CD4-positive, alpha-beta T cell (primary cell): Measurements from ENCODE around the gene TMEM44. TPM values are rescaled to one million over a fixed set of nuclear protein-coding genes. Genes with fewer than 3 reads are reported as not detected.
A peak's percentile ranks its signal among the peaks of the same experiment; 100 is the strongest.

Experiments used
- ATAC-seq: fragments of 200-7000 bp; cut with Tn5 transposase; one replicate; pipeline ENCODE4 v1.10.0; 2022; ENCODE audit warnings: mild to moderate bottlenecking; ENCODE audit not compliant: poor library complexity
- CTCF ChIA-PET: fragments of 350-600 bp; sonication (Branson Sonifier 250); formaldehyde crosslinking; loops from one replicate; lab custom pipeline; 2021; ENCODE audit warnings: antibody characterized with exemption, inconsistent platforms; lab: Charles Lee
- POLR2A ChIA-PET: fragments of 350-600 bp; sonication (Branson Sonifier 250); formaldehyde crosslinking; loops from one replicate; lab custom pipeline; 2021; ENCODE audit warnings: antibody characterized with exemption, inconsistent platforms; lab: Charles Lee
- DNase-seq, 14 experiments: peaks; one replicate each; pipeline ENCODE4 v3.0.0-alpha.2; 2013 to 2020; ENCODE audit warnings: mixed read lengths in 2 of 14
- H3K27ac ChIP-seq, 2 donors: one replicate each; pipeline versions ENCODE4 v1.5.1 to v1.7.0; 2013; ENCODE audit warnings: low read length in 2 of 2, low read depth in 1 of 2, mild to moderate bottlenecking in 1 of 2
- H3K27me3 ChIP-seq, 2 experiments: 1 replicate in 1 of 2; 2 replicates in 1 of 2; pipeline versions ENCODE4 v1.6.1 to v1.7.0; 2013; ENCODE audit warnings: low read length in 2 of 2, control low read depth in 1 of 2, mild to moderate bottlenecking in 1 of 2, moderate library complexity in 1 of 2; ENCODE audit not compliant: insufficient read depth in 2 of 2, control insufficient read depth in 1 of 2
- H3K36me3 ChIP-seq: one replicate; pipeline ENCODE4 v1.6.1; 2013; ENCODE audit warnings: low read length, control low read depth; ENCODE audit not compliant: insufficient read depth
- H3K4me1 ChIP-seq: one replicate; pipeline ENCODE4 v1.6.1; 2013; ENCODE audit warnings: low read length, control low read depth; ENCODE audit not compliant: insufficient read depth
- H3K4me3 ChIP-seq: one replicate; pipeline ENCODE4 v1.5.1; 2013; ENCODE audit warnings: mild to moderate bottlenecking, low read length, moderate library complexity
- H3K9me3 ChIP-seq, 2 experiments: 1 replicate in 1 of 2; 2 replicates in 1 of 2; pipeline versions ENCODE4 v1.6.1 to v1.7.0; 2013; ENCODE audit warnings: low read length in 2 of 2, mild to moderate bottlenecking in 2 of 2, control low read depth in 1 of 2, moderate library complexity in 1 of 2; ENCODE audit not compliant: control insufficient read depth in 1 of 2, insufficient read depth in 1 of 2
- H3K27ac Mint-ChIP-seq: one replicate; pipeline ENCODE4 v1.8.0; 2020; ENCODE audit warnings: mixed read lengths
- H3K27me3 Mint-ChIP-seq: one replicate; pipeline ENCODE4 v1.8.0; 2021; ENCODE audit warnings: mixed read lengths
- H3K36me3 Mint-ChIP-seq: one replicate; pipeline ENCODE4 v1.8.0; 2021; ENCODE audit warnings: low read depth, mixed read lengths
- H3K4me1 Mint-ChIP-seq: one replicate; pipeline ENCODE4 v1.8.0; 2021; ENCODE audit warnings: low read depth, mixed read lengths
- H3K4me3 Mint-ChIP-seq: one replicate; pipeline ENCODE4 v1.8.0; 2020; ENCODE audit warnings: mild to moderate bottlenecking, mixed read lengths
- H3K9me3 Mint-ChIP-seq: one replicate; pipeline ENCODE4 v1.8.0; 2020; ENCODE audit warnings: mixed read lengths
- intact Hi-C, 2 experiments: fragments of 100-400 bp; cut with DNase I in 1 of 2; cut with micrococcal nuclease in 1 of 2; formaldehyde crosslinking; loops; one replicate each; pipeline versions ENCODE4 v1.15.1 to v1.9.0; 2023 to 2025; cut with DNase I, micrococcal nuclease
- total RNA-seq, 174 experiments: library from RNA in 2 of 174; stranded (reverse) in 2 of 174; gene quantifications; one replicate each; pipeline ENCODE4 v1.2.3 and lab custom pipeline; 2021 to 2026
- TF ChIP-seq, protein P1 (sequence below): fragments of 200-600 bp; IDR thresholded peaks from one replicate; pipeline ENCODE4 v1.8.0; 2022; ENCODE audit warnings: antibody characterized with exemption, mild to moderate bottlenecking

Gene TMEM44
- total RNA-seq, 2 experiments from 2014 or later, result 0.98 to 1.1 TPM

DNA sequence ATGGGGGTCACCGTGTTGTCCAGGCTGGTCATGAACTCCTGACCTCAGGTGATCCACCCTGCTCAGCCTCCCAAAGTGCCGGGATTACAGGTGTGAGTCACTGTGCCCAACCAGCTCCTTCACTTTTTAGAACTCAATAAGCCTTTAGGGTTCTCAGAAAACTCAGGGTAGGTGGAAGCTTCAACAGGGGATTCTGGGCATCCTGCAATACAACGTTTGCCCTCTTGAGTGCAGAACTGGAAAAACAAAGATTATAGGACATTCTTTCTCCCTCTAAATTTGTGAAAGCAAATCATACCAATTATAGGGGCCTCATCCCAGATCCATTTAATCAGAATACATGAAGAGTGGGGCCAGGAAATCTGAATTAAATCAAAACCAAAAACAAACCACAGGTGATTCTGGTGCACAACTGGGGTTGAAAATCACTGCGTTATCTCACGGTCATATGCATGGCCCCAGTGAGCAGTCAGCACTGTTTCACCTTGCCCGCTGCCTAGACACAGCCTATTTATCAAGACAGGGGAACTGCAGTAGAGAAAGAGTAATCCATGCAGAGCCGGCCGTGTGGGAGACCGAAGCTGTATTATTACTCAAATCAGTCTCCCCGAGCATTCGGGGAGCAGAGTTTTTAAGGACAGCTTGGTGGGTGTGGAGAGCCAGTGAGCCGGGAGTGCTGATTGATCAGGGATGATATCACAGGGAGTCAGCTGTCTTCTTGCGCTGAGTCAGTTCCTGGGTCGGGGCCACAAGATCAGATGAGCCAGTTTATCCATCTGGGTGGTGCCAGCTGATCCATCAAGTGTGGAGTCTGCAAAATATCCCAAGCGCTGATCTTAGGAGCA is 58.4 kb downstream of the TMEM44 start:
- Mint-ChIP-seq H3K27me3 (peaks cover 34% of the 10 kb centered on the region), H3K9me3 (no peaks in the 10 kb centered on the region), H3K27ac (no peak overlapping the region), H3K36me3 (no peaks in the 10 kb centered on the region), H3K4me3 (no peak overlapping the region), H3K4me1 (no peaks in the 10 kb centered on the region)
- Histone ChIP-seq H3K36me3 (no peaks in the 10 kb centered on the region), H3K27me3 (peaks cover 0 to 10% of the 10 kb centered on the region in 2 experiments), H3K4me1 (no peaks in the 10 kb centered on the region), H3K27ac (no peak overlapping the region), H3K9me3 (no peaks in the 10 kb centered on the region), H3K4me3 (no peak overlapping the region)
- no peak for ATAC-seq
- intact Hi-C loops, result loop anchor here in 1 of 2 experiments (1.0 kb wide), 1 partner anchor 103 kb away; no protein-coding TSS in a partner anchor
- CTCF ChIA-PET, result interaction anchor here (0.6 to 1.9 kb wide), 2 partner anchors 103 to 820 kb away, joined by 3 to 13 read pairs; no protein-coding TSS in a partner anchor
- TF ChIP-seq, protein P1, sequence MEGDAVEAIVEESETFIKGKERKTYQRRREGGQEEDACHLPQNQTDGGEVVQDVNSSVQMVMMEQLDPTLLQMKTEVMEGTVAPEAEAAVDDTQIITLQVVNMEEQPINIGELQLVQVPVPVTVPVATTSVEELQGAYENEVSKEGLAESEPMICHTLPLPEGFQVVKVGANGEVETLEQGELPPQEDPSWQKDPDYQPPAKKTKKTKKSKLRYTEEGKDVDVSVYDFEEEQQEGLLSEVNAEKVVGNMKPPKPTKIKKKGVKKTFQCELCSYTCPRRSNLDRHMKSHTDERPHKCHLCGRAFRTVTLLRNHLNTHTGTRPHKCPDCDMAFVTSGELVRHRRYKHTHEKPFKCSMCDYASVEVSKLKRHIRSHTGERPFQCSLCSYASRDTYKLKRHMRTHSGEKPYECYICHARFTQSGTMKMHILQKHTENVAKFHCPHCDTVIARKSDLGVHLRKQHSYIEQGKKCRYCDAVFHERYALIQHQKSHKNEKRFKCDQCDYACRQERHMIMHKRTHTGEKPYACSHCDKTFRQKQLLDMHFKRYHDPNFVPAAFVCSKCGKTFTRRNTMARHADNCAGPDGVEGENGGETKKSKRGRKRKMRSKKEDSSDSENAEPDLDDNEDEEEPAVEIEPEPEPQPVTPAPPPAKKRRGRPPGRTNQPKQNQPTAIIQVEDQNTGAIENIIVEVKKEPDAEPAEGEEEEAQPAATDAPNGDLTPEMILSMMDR, result no peak
- no peak for DNase-seq
- POLR2A ChIA-PET, result interaction anchor here (1.4 kb wide), 1 partner anchor 9 kb away, joined by 3 read pairs; no protein-coding TSS in a partner anchor

DNA sequence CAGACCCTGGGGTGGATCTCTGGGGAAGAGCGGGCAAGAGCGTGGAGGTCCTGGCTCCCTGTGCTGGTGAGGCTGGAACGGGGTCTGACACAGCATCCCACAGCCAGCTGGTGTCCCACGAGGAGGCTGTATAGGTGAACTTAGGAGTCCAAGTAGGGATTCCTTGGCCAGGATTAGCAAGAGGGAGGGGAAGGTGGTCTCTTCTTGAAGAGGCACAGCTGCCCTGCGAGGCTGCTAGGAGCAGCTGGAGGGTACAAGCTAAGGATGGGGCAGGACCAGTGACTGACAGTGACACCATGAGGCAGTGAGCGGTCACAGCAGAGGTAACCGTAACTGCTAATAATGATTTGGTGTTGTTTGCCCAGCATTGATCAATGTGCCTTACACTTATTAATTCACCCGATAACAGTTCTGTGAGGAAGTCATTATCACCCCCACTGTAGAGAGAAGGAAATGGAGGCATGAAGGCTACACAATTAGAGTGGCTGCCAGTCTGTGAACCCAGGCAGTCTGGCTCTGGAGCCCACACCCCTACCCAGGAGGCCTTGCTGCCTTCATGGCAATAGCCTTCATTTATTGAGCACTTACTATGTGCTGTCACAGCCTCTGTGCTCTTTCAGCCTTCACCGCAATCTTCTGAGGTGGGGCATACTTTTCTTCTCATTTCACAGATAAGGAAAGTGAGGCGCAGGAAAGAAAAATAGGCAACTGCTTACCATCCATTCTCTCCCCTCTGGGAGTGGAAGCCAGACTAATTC is 59.4 kb downstream of the TMEM44 start:
- intact Hi-C loops, result loop anchor here (1.0 to 2.0 kb wide), 2 partner anchors 101 to 102 kb away; no protein-coding TSS in a partner anchor
- H3K4me3 Mint-ChIP-seq, result no peak overlapping the region
- no peaks in the 10 kb centered on the region for H3K9me3 Mint-ChIP-seq
- Histone ChIP-seq H3K27ac (no peak overlapping the region), H3K4me3 (no peak overlapping the region), H3K36me3 (no peaks in the 10 kb centered on the region), H3K4me1 (no peaks in the 10 kb centered on the region), H3K9me3 (no peaks in the 10 kb centered on the region), H3K27me3 (peaks cover 0 to 10% of the 10 kb centered on the region in 2 experiments)
- TF ChIP-seq, protein P1, result peak; percentile 37
- no peaks in the 10 kb centered on the region for H3K36me3 Mint-ChIP-seq
- ATAC-seq (peak; percentile 90), DNase-seq (peak in 12 of 14 experiments; percentile 11 to 66 (median 17))
- H3K27ac Mint-ChIP-seq, result no peak overlapping the region
- ChIA-PET POLR2A (interaction anchor here (0.6 to 1.0 kb wide), 3 partner anchors 88 to 104 kb away, joined by 3 read pairs; no protein-coding TSS in a partner anchor), CTCF (interaction anchor here (0.6 to 1.9 kb wide), 5 partner anchors 9 to 821 kb away, joined by 3 to 13 read pairs (median 3); no protein-coding TSS in a partner anchor)
- H3K4me1 Mint-ChIP-seq, result no peaks in the 10 kb centered on the region
- H3K27me3 Mint-ChIP-seq, result peaks cover 34% of the 10 kb centered on the region

GRCh38 chr3:194572944-194573491 is 60.2 kb downstream of the TMEM44 start:
- Mint-ChIP-seq H3K27me3 (peaks cover 34% of the 10 kb centered on the region), H3K4me1 (no peaks in the 10 kb centered on the region), H3K36me3 (no peaks in the 10 kb centered on the region), H3K27ac (no peak overlapping the region), H3K4me3 (no peak overlapping the region), H3K9me3 (no peaks in the 10 kb centered on the region)
- ATAC-seq, result no peak
- Histone ChIP-seq H3K27ac (no peak overlapping the region), H3K36me3 (no peaks in the 10 kb centered on the region), H3K27me3 (peaks cover 0 to 10% of the 10 kb centered on the region in 2 experiments), H3K4me1 (no peaks in the 10 kb centered on the region), H3K4me3 (no peak overlapping the region), H3K9me3 (no peaks in the 10 kb centered on the region)
- peak in 2 of 14 experiments; percentile 39 to 57 for DNase-seq
- ChIA-PET CTCF (interaction anchor here (0.6 to 1.9 kb wide), 4 partner anchors 8 to 103 kb away, joined by 3 to 13 read pairs (median 4); no protein-coding TSS in a partner anchor), POLR2A (interaction anchor here (0.6 to 1.0 kb wide), 2 partner anchors 87 to 103 kb away, joined by 3 read pairs; no protein-coding TSS in a partner anchor)
- intact Hi-C loops, result loop anchor here in 1 of 2 experiments (2.0 kb wide), 1 partner anchor 100 kb away; no protein-coding TSS in a partner anchor
- TF ChIP-seq, protein P1, result no peak
